ENCODE measurements around the gene MTMR3. TPM values are rescaled to one million over a fixed set of nuclear protein-coding genes. Genes with fewer than 3 reads are reported as not detected.

The MTMR3 gene
- total RNA-seq, 1 experiment from 2014 or later = 27.0 TPM

- CTCF ChIA-PET = no interaction called here
- no peak overlapping the region for H3K9ac ChIP-seq (ENCODE audit: low read length)
- peak; percentile 16 for DNase-seq (ENCODE audit: low read depth, low spot score)
- no peak overlapping the region for H3K27ac ChIP-seq (ENCODE audit: low read depth, low read length)
- intact Hi-C loops (cut with micrococcal nuclease) = no loop called here
- H3K4me3 ChIP-seq (replicated peaks in 1 of 2; ENCODE audit: low read depth in 1 of 2, low read length in 2 of 2) = no peak overlapping the region
- peak overlapping the region; percentile 27; the same call in 1 of the 2 replicates for H3K4me2 ChIP-seq (ENCODE audit: low read length)
- H3K9me3 ChIP-seq (ENCODE audit: control insufficient read depth in 1 of 2, insufficient read depth in 1 of 2, low read depth in 1 of 2, low read length in 2 of 2) = no peaks in the 10 kb centered on the region
- H3K27me3 ChIP-seq (ENCODE audit: insufficient read depth, low read length) = no peaks in the 10 kb centered on the region
- no peak overlapping the region for H2AFZ ChIP-seq (ENCODE audit: low read depth, low read length, poor library complexity, severe bottlenecking)
- no peaks in the 10 kb centered on the region for H3K9me2 ChIP-seq (ENCODE audit: insufficient read depth)
- POLR2A ChIA-PET = no interaction called here
- no peaks in the 10 kb centered on the region for H3K36me3 ChIP-seq (ENCODE audit: control insufficient read depth in 1 of 2, insufficient read depth in 2 of 2, low read length in 2 of 2)
- peak; percentile 81 for ATAC-seq
- RAD21 ChIA-PET (ENCODE audit: low non-redundant PET in 1 of 2, low total read pairs in 2 of 2, uncharacterized antibody in 2 of 2, unreplicated experiment in 2 of 2) = no interaction called here
- no TSS peak for BruUV-seq (replicated peaks)
- TF ChIP-seq, protein P1, sequence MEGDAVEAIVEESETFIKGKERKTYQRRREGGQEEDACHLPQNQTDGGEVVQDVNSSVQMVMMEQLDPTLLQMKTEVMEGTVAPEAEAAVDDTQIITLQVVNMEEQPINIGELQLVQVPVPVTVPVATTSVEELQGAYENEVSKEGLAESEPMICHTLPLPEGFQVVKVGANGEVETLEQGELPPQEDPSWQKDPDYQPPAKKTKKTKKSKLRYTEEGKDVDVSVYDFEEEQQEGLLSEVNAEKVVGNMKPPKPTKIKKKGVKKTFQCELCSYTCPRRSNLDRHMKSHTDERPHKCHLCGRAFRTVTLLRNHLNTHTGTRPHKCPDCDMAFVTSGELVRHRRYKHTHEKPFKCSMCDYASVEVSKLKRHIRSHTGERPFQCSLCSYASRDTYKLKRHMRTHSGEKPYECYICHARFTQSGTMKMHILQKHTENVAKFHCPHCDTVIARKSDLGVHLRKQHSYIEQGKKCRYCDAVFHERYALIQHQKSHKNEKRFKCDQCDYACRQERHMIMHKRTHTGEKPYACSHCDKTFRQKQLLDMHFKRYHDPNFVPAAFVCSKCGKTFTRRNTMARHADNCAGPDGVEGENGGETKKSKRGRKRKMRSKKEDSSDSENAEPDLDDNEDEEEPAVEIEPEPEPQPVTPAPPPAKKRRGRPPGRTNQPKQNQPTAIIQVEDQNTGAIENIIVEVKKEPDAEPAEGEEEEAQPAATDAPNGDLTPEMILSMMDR (IDR thresholded peaks at IDR 0.05 in 2 of 3, conservative IDR thresholded peaks at IDR 0.05 in 1 of 3; ENCODE audit: borderline replicate concordance in 1 of 3, insufficient read depth in 1 of 3, low read depth in 2 of 3, low read length in 2 of 3) = no peak
- TF ChIP-seq SP1 (IDR thresholded peaks at IDR 0.05; ENCODE audit: low read depth) = no peak
- TF ChIP-seq EZH2 (IDR thresholded peaks at IDR 0.05) = no peak
- TF ChIP-seq RAD21 (IDR thresholded peaks at IDR 0.05; ENCODE audit: low read depth) = no peak
- peak; percentile 30; the same call in 1 of the 2 replicates for TF ChIP-seq JUND (IDR thresholded peaks at IDR 0.05)
- TF ChIP-seq EGR1 (IDR thresholded peaks at IDR 0.05; ENCODE audit: low read depth) = no peak
- no peak for TF ChIP-seq ZNF274 (IDR thresholded peaks at IDR 0.05; ENCODE audit: low read depth, low read length)
- H3K79me2 ChIP-seq (ENCODE audit: insufficient read depth, low read length) = no peaks in the 10 kb centered on the region
- H4K20me1 ChIP-seq (ENCODE audit: insufficient read depth) = no peaks in the 10 kb centered on the region
- H3K4me1 ChIP-seq (ENCODE audit: control insufficient read depth in 1 of 2, insufficient read depth in 2 of 2, low read length in 2 of 2) = peaks cover 6 to 20% of the 10 kb centered on the region in 2 experiments
Measured at GRCh38 chr22:30036656-30037055, 153.7 kb downstream of the MTMR3 start.

DNA sequence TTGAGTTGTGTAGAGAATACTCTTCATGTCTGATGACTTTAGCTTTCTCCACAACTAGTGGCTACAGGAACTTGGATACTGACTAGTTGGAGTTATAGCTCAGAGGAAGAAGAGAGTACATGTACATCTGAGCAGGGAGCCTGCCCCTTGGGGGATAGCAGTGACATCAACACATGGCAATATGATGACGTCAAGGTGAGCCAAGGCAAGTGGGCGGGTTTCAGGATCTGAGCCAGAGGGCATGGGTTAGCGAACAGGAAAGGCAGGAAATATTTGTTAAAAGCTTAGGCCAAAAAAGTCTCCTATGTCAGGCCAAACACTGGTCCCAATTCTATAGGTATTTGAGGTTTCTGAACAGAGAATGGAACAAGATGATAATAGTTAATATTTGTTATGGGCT, 155.2 kb downstream of the MTMR3 start:
- BruUV-seq (replicated peaks) = no TSS peak
- peak overlapping the region; percentile 40; the same call in 1 of the 2 replicates for H3K4me2 ChIP-seq (ENCODE audit: low read length)
- H3K36me3 ChIP-seq (ENCODE audit: control insufficient read depth in 1 of 2, insufficient read depth in 2 of 2, low read length in 2 of 2) = no peaks in the 10 kb centered on the region
- no peaks in the 10 kb centered on the region for H4K20me1 ChIP-seq (ENCODE audit: insufficient read depth)
- CTCF ChIA-PET = no interaction called here
- ATAC-seq = no peak
- H3K27ac ChIP-seq (ENCODE audit: low read depth, low read length) = no peak overlapping the region
- H2AFZ ChIP-seq (ENCODE audit: low read depth, low read length, poor library complexity, severe bottlenecking) = no peak overlapping the region
- no peak overlapping the region for H3K9ac ChIP-seq (ENCODE audit: low read length)
- H3K4me3 ChIP-seq (replicated peaks in 1 of 2; ENCODE audit: low read depth in 1 of 2, low read length in 2 of 2) = no peak overlapping the region
- no peaks in the 10 kb centered on the region for H3K9me3 ChIP-seq (ENCODE audit: control insufficient read depth in 1 of 2, insufficient read depth in 1 of 2, low read depth in 1 of 2, low read length in 2 of 2)
- H3K27me3 ChIP-seq (ENCODE audit: insufficient read depth, low read length) = no peaks in the 10 kb centered on the region
- peaks cover 6 to 20% of the 10 kb centered on the region in 2 experiments for H3K4me1 ChIP-seq (ENCODE audit: control insufficient read depth in 1 of 2, insufficient read depth in 2 of 2, low read length in 2 of 2)
- RAD21 ChIA-PET (ENCODE audit: low non-redundant PET in 1 of 2, low total read pairs in 2 of 2, uncharacterized antibody in 2 of 2, unreplicated experiment in 2 of 2) = no interaction called here
- POLR2A ChIA-PET = no interaction called here
- no peaks in the 10 kb centered on the region for H3K9me2 ChIP-seq (ENCODE audit: insufficient read depth)
- intact Hi-C loops (cut with micrococcal nuclease) = no loop called here
- DNase-seq (ENCODE audit: low read depth, low spot score) = no peak
- H3K79me2 ChIP-seq (ENCODE audit: insufficient read depth, low read length) = no peaks in the 10 kb centered on the region
- TF ChIP-seq RAD21 (IDR thresholded peaks at IDR 0.05; ENCODE audit: low read depth) = no peak
- no peak for TF ChIP-seq EGR1 (IDR thresholded peaks at IDR 0.05; ENCODE audit: low read depth)
- no peak for TF ChIP-seq POLR2AphosphoS5 (IDR thresholded peaks at IDR 0.05; ENCODE audit: low read depth, low read length)
- no peak for TF ChIP-seq JUND (IDR thresholded peaks at IDR 0.05)
- TF ChIP-seq CBX3 (IDR thresholded peaks at IDR 0.05; ENCODE audit: low read depth) = no peak
- no peak for TF ChIP-seq SRF (IDR thresholded peaks at IDR 0.05; ENCODE audit: low read depth)
- TF ChIP-seq CEBPB (IDR thresholded peaks at IDR 0.05; ENCODE audit: low read depth) = no peak
- TF ChIP-seq, protein P1 (IDR thresholded peaks at IDR 0.05 in 2 of 3, conservative IDR thresholded peaks at IDR 0.05 in 1 of 3; ENCODE audit: borderline replicate concordance in 1 of 3, insufficient read depth in 1 of 3, low read depth in 2 of 3, low read length in 2 of 3) = no peak
- no peak for TF ChIP-seq ZFX (IDR thresholded peaks at IDR 0.05)
- no peak for TF ChIP-seq POLR2A (IDR thresholded peaks at IDR 0.05; ENCODE audit: borderline replicate concordance, extremely low read depth, insufficient read depth, insufficient read length)
- TF ChIP-seq ZNF274 (IDR thresholded peaks at IDR 0.05; ENCODE audit: low read depth, low read length) = no peak
- no peak for TF ChIP-seq EZH2 (IDR thresholded peaks at IDR 0.05)
- no peak for TF ChIP-seq SP1 (IDR thresholded peaks at IDR 0.05; ENCODE audit: low read depth)
- no peak for TF ChIP-seq FOSL1 (IDR thresholded peaks at IDR 0.05; ENCODE audit: low read depth)
- no peak for TF ChIP-seq MAX (IDR thresholded peaks at IDR 0.05)
- TF ChIP-seq, protein P2, sequence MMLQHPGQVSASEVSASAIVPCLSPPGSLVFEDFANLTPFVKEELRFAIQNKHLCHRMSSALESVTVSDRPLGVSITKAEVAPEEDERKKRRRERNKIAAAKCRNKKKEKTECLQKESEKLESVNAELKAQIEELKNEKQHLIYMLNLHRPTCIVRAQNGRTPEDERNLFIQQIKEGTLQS (IDR thresholded peaks at IDR 0.05) = no peak
- TF ChIP-seq YY1 (IDR thresholded peaks at IDR 0.05; ENCODE audit: extremely low read depth, insufficient replicate concordance, low read depth, low read length) = no peak

Measured in HCT116 (cell line).